GM06990 (cell line): ENCODE measurements around the gene GUCD1.
"Not testable (repeated sequence)": the region's sequence is repeated elsewhere in the genome, so short reads cannot be mapped to it uniquely, and the experiment has no call there.

Source experiments
- DNase-seq: peaks from one replicate; pipeline ENCODE4 v3.0.0-alpha.2; 2011; ENCODE audit not compliant: insufficient read length; ENCODE audit errors: extremely low read depth
- H3K27me3 ChIP-seq: replicated peaks from 2 replicates; pipeline ENCODE4 v1.6.0; 2011; ENCODE audit warnings: low read length; ENCODE audit not compliant: control insufficient read depth, insufficient read depth
- H3K36me3 ChIP-seq: 2 replicates; pipeline ENCODE4 v1.5.1; 2011; ENCODE audit warnings: low read length; ENCODE audit not compliant: control insufficient read depth, insufficient read depth
- H3K4me3 ChIP-seq: replicated peaks from 2 replicates; pipeline ENCODE4 v1.5.1; 2011; ENCODE audit warnings: low read depth, mild to moderate bottlenecking, control low read depth, low read length
- TF ChIP-seq, protein P1 (sequence below): IDR thresholded peaks from 2 replicates; pipeline ENCODE4 v1.5.1; 2011; ENCODE audit warnings: low read length, control low read depth, mild to moderate bottlenecking, inconsistent platforms; ENCODE audit not compliant: insufficient read depth, poor library complexity, severe bottlenecking

The GUCD1 gene

GRCh38 chr22:24541681-24542515 is 13.0 kb downstream of the GUCD1 start:
- Histone ChIP-seq H3K27me3 (no peaks in the 10 kb centered on the region), H3K4me3 (no peak overlapping the region), H3K36me3 (peaks cover 45% of the 10 kb centered on the region)
- DNase-seq = no peak
- TF ChIP-seq, protein P1, sequence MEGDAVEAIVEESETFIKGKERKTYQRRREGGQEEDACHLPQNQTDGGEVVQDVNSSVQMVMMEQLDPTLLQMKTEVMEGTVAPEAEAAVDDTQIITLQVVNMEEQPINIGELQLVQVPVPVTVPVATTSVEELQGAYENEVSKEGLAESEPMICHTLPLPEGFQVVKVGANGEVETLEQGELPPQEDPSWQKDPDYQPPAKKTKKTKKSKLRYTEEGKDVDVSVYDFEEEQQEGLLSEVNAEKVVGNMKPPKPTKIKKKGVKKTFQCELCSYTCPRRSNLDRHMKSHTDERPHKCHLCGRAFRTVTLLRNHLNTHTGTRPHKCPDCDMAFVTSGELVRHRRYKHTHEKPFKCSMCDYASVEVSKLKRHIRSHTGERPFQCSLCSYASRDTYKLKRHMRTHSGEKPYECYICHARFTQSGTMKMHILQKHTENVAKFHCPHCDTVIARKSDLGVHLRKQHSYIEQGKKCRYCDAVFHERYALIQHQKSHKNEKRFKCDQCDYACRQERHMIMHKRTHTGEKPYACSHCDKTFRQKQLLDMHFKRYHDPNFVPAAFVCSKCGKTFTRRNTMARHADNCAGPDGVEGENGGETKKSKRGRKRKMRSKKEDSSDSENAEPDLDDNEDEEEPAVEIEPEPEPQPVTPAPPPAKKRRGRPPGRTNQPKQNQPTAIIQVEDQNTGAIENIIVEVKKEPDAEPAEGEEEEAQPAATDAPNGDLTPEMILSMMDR = no peak

- DNase-seq = no peak
- peaks cover 38% of the 10 kb centered on the region for H3K36me3 ChIP-seq
- H3K27me3 ChIP-seq = no peaks in the 10 kb centered on the region
- no peak overlapping the region for H3K4me3 ChIP-seq
- TF ChIP-seq, protein P1 = no peak
These were observed 14.5 kb downstream of the GUCD1 start for GRCh38 chr22:24540470-24540869.

DNA sequence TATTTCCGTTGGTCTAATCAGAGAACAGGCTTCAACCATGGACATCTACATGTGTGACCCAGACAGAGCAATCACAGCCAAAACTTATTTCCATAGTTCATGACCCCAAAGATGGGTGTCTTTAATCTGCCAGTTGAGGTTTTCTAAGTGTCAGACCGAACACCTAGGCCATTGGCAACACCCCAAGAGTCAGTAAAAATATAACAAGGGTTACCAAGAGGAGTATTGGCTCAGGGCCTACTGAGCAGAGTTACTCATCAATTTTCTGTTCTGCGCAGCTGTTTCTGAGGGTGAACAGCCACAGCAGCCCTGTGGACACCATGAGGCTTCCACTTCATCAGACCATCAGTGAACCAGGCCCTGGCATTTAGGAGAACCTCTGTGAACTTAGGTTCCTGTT is 18.8 kb downstream of the GUCD1 start:
- TF ChIP-seq, protein P1 = no peak
- H3K4me3 ChIP-seq = no peak overlapping the region
- peaks cover 8% of the 10 kb centered on the region for H3K36me3 ChIP-seq
- H3K27me3 ChIP-seq = no peaks in the 10 kb centered on the region
- DNase-seq = no peak

DNA sequence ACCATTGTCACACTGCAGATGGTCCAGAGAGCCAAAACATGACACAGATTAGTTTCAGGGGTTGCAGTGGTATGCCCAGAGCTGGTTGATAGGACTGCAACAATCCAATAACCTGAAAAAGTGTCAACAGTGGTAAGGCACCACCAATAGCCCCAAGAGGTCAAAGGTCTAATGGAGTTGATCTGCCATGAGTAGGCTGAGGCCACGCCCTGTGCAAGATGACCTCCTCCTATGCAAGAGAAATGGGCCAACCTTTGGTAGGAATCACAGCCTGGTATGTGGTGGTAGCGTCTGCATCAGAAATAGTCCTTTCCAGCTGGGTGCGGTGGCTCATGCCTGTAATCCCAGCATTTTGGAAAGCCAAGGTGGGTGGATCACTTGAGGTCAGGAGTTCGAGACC is 19.6 kb downstream of the GUCD1 start:
- H3K4me3 ChIP-seq = no peak overlapping the region
- H3K36me3 ChIP-seq = peaks cover 1% of the 10 kb centered on the region
- TF ChIP-seq, protein P1 = no peak
- no peak for DNase-seq
- no peaks in the 10 kb centered on the region for H3K27me3 ChIP-seq

GRCh38 chr22:24532075-24532474 is 22.9 kb downstream of the GUCD1 start:
- TF ChIP-seq, protein P1 = no peak
- H3K27me3 ChIP-seq = no peaks in the 10 kb centered on the region
- DNase-seq = no peak

GRCh38 chr22:24530968-24531367 is 24.0 kb downstream of the GUCD1 start:
- not testable (repeated sequence) for H3K36me3 ChIP-seq, H3K4me3 ChIP-seq

More at GRCh38 chr22:24532075-24532474, 22.9 kb downstream of the GUCD1 start:
- Histone ChIP-seq H3K4me3 (no peak overlapping the region), H3K36me3 (no peaks in the 10 kb centered on the region)

More at GRCh38 chr22:24530968-24531367, 24.0 kb downstream of the GUCD1 start:
- not testable (repeated sequence) for H3K27me3 ChIP-seq, DNase-seq
